ENCODE data around the gene NCBP3. TPM values are rescaled to one million over a fixed set of nuclear protein-coding genes. Genes with fewer than 3 reads are reported as not detected.

Gene NCBP3
- total RNA-seq, 1 donor from 2014 or later, result 56.0 TPM

DNA sequence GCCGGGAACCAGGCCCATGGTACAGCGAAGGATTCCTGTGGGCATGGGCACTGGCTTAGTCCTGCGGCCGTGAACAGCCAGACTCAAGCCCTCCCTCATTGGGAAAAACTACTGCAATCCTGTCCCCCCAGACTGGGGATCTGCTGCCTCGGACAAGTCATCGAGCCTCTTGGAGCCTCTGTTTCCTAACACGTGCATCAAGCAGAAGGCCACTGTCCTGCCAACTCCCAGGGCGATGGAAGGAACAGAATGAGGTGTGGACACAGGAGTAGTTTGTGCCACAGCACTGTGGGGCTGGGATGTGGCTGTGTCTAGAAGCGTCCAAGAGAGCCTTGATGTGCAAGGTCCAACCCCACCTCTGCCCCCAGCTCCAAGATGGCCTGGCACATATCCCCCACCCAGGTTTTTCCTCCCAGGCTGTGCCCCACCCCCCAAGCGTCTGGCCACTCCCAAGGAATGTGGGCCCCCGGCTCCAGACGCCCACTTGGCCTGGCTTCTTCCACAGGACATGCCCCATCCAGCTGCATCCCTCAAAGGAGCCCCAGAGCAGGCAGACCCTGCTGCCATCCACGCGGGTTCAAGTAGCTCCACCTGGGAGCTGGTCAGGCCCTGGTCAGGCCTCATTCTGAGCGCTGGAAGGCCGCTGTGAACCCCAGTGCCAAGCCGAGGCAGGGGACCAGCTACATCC lies 43.4 kb upstream of the NCBP3 start:
- Mint-ChIP-seq H3K36me3 (ENCODE audit: low read depth) (no peaks in the 10 kb centered on the region), H3K4me3 (no peak overlapping the region), H3K9me3 (no peaks in the 10 kb centered on the region), H3K27ac (no peak overlapping the region), H3K27me3 (ENCODE audit: insufficient read depth) (no peaks in the 10 kb centered on the region), H3K4me1 (ENCODE audit: low read depth) (peaks cover 45% of the 10 kb centered on the region)
- no peak for DNase-seq (ENCODE audit: low spot score)
- intact Hi-C loops (cut with micrococcal nuclease), result loop anchor here (5.0 to 10.0 kb wide), 4 partner anchors 167 to 1075 kb away; partner anchors contain the start of genes ANKFY1, EMC6, HASPIN and SPAG7

DNA sequence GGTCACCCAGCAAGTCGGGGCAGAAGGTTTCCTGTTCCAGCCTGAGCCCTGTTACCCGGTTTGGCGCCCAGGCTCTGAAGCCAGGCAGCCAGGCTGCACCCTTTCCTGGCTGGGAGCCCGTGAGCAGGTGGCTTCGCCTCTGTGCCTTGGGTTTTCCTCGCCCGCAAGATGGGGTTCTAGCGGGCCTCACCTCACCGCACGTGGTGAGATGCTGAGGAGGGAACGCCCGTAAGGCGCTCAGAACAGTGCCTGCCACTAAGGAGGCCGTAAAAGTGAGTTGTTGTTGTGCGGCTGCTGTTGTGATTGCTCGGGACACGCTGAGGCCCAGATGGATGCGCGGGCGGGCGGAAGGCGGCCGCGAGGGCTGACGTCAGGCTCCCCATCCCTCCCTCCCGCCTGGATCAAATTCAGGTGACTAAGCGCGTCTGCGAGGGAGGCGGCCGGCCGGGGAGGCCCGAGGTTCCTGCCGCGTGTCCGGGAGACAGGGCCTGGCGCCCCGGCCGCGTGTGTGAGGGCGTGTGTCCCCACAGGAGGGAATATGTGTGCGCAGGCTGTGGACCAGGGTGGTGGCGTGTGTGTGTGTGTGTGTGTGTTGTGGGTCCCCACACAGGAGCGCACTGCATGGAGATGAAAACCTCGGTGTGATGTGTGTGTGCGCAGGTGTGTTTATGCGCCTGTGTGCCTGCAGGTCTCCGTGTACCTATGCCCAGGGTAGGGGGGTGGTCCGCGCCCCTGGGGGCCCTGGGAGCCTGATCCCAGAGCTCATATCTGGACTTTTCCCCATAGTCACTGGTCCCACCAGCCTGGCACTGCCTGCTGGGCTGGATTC lies 42.5 kb upstream of the NCBP3 start:
- no peak overlapping the region for H3K27ac Mint-ChIP-seq
- no peaks in the 10 kb centered on the region for H3K36me3 Mint-ChIP-seq (ENCODE audit: low read depth)
- H3K27me3 Mint-ChIP-seq (ENCODE audit: insufficient read depth), result no peaks in the 10 kb centered on the region
- no peaks in the 10 kb centered on the region for H3K9me3 Mint-ChIP-seq
- H3K4me1 Mint-ChIP-seq (ENCODE audit: low read depth), result peaks cover 37% of the 10 kb centered on the region
- no peak overlapping the region for H3K4me3 Mint-ChIP-seq
- intact Hi-C loops (cut with micrococcal nuclease), result no loop called here
- no peak for DNase-seq (ENCODE audit: low spot score)

DNA sequence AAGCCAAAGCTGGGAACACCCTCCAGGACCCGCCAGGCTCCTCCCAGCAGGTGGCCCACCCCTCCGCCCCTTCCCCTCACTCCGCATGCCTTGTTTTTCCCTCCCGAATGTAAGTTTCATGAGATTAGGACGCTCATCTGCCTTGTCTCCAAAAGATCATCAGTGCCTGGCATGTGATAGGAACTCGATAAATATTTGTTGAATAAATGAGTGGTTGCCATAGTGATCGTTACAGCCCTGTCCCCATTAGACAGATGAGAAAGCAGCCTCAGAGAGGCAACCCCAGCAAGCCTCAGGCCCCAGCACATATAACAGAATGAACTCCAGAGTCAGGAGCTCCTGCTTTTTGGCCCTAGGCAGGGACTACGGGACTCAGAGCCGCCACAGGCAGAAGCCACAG lies 41.8 kb upstream of the NCBP3 start:
- Mint-ChIP-seq H3K36me3 (ENCODE audit: low read depth) (peaks cover 2% of the 10 kb centered on the region), H3K27ac (no peak overlapping the region)

DNA sequence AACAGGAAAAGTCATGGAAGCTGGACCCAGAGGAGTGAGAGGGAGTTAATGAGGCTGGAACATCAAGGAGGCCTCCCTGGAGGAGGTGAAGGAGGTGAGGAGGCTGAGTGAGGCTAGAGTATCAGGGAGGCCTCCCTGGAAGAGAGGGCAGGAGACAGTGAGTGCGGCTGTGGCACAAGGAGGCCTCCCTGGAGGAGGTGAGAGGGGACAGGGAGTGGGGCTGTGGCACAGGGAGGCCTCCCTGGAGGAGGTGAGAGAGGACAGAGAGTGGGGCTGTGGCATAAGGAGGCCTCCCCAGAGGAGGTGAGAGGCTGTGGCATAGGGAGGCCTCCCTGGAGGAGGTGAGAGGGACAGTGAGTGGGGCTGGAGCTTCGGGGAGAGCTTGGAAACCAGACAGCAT lies 41.3 kb upstream of the NCBP3 start:
- Mint-ChIP-seq H3K4me1 (ENCODE audit: low read depth) (peaks cover 34% of the 10 kb centered on the region), H3K36me3 (ENCODE audit: low read depth) (peaks cover 2% of the 10 kb centered on the region), H3K27ac (peak overlapping the region; percentile 59), H3K4me3 (no peak overlapping the region), H3K27me3 (ENCODE audit: insufficient read depth) (no peaks in the 10 kb centered on the region), H3K9me3 (no peaks in the 10 kb centered on the region)
- no peak for DNase-seq (ENCODE audit: low spot score)
- intact Hi-C loops (cut with micrococcal nuclease), result no loop called here

More for the DNA sequence above, 41.8 kb upstream of the NCBP3 start:
- Mint-ChIP-seq H3K4me1 (ENCODE audit: low read depth) (peaks cover 34% of the 10 kb centered on the region), H3K4me3 (no peak overlapping the region), H3K27me3 (ENCODE audit: insufficient read depth) (no peaks in the 10 kb centered on the region), H3K9me3 (no peaks in the 10 kb centered on the region)
- DNase-seq (ENCODE audit: low spot score), result no peak
- intact Hi-C loops (cut with micrococcal nuclease), result no loop called here

DNA sequence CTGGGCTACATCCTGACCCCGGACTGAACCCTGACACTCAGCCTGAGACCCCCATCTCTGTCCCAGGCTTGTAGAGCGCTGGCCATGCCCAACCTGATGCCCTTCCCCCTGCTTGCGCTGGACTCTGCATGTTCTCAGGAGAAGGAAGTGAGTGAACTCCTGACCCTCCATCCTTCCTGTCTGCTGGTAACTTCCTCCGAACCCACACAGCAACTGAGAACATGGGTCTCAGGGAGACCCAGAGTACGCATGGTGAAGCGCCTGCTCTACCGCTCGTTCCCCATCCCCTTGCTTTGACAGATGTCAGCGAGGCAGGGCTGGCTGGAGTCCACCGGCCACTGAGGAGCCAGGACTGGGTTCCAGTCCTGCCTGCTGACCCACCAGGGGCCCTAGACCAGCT lies 40.7 kb upstream of the NCBP3 start:
- DNase-seq (ENCODE audit: low spot score), result no peak
- Mint-ChIP-seq H3K9me3 (no peaks in the 10 kb centered on the region), H3K4me3 (no peak overlapping the region), H3K27ac (peak overlapping the region; percentile 59), H3K4me1 (ENCODE audit: low read depth) (peaks cover 30% of the 10 kb centered on the region), H3K36me3 (ENCODE audit: low read depth) (peaks cover 2% of the 10 kb centered on the region), H3K27me3 (ENCODE audit: insufficient read depth) (no peaks in the 10 kb centered on the region)
- intact Hi-C loops (cut with micrococcal nuclease), result no loop called here

DNA sequence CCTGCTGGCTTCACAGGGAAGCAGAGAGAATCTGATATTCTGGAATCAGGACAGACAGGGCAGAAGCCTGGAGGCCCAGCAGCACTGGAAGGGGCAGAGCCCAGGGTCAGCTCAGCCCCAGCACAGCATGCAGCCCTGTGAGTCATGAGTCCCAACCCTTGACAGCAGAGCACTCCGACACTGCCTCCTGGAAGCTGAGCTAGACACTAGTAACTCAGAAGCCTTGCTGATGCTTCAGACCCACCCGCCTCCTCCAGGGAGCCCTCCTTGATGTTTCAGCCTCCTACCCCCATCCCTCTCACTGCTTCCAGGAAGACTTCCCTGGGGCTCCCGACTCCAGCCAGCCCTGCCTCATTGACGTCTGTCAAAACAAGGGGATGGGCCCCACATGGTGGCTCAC lies 39.9 kb upstream of the NCBP3 start:
- H3K27me3 Mint-ChIP-seq (ENCODE audit: insufficient read depth), result no peaks in the 10 kb centered on the region
- peak overlapping the region; percentile 61 for H3K27ac Mint-ChIP-seq
- intact Hi-C loops (cut with micrococcal nuclease), result no loop called here
- DNase-seq (ENCODE audit: low spot score), result no peak
- H3K4me3 Mint-ChIP-seq, result no peak overlapping the region
- H3K4me1 Mint-ChIP-seq (ENCODE audit: low read depth), result peaks cover 22% of the 10 kb centered on the region
- H3K9me3 Mint-ChIP-seq, result no peaks in the 10 kb centered on the region
- H3K36me3 Mint-ChIP-seq (ENCODE audit: low read depth), result peaks cover 2% of the 10 kb centered on the region

DNA sequence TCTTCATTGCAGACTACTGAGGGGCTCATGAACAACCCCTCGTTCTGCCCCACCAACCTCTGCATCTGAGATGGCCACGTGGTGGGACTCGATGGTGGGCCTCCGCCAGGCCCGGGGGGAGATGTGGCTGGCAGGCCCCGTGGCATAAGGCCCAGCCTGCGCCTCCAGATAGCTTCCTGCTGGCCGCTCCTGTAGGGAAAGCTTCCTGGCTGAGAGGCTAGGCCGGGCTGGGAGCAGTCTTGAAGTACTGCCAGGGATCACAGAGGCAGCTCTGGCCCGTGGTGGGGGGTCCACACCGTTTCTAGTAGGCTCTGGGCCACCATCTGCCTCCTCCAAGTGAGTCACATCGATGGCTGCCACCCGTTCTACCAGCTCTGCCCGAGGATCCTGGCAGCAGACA lies 39.2 kb upstream of the NCBP3 start:
- H3K4me1 Mint-ChIP-seq (ENCODE audit: low read depth), result peaks cover 16% of the 10 kb centered on the region
- DNase-seq (ENCODE audit: low spot score), result no peak
- no peak overlapping the region for H3K4me3 Mint-ChIP-seq
- H3K27me3 Mint-ChIP-seq (ENCODE audit: insufficient read depth), result no peaks in the 10 kb centered on the region
- intact Hi-C loops (cut with micrococcal nuclease), result no loop called here
- peaks cover 2% of the 10 kb centered on the region for H3K36me3 Mint-ChIP-seq (ENCODE audit: low read depth)
- H3K9me3 Mint-ChIP-seq, result no peaks in the 10 kb centered on the region
- H3K27ac Mint-ChIP-seq, result no peak overlapping the region

DNA sequence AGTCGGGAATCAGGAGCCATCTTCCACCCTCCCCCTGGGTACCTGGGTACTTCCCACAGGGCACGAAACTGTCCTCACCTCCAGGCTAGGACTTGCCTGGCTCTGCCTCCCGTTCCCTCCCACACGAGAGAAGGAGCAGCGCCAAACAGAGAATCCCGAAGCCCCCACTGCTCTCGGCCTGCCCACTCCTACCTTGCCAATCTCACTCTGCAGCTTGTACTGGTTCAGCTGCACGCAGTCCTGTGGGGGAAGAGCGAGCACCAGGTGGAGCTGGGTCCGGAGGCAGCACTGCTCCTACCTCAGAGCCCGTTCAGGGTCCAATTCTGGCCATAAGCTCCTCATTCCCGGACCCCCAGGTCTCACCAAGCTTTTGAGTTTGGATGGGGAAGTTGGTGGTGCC lies 38.1 kb upstream of the NCBP3 start:
- Mint-ChIP-seq H3K4me1 (ENCODE audit: low read depth) (peaks cover 14% of the 10 kb centered on the region), H3K27me3 (ENCODE audit: insufficient read depth) (no peaks in the 10 kb centered on the region), H3K36me3 (ENCODE audit: low read depth) (peaks cover 2% of the 10 kb centered on the region), H3K27ac (no peak overlapping the region), H3K9me3 (no peaks in the 10 kb centered on the region), H3K4me3 (no peak overlapping the region)
- intact Hi-C loops (cut with micrococcal nuclease), result no loop called here
- DNase-seq (ENCODE audit: low spot score), result no peak

DNA sequence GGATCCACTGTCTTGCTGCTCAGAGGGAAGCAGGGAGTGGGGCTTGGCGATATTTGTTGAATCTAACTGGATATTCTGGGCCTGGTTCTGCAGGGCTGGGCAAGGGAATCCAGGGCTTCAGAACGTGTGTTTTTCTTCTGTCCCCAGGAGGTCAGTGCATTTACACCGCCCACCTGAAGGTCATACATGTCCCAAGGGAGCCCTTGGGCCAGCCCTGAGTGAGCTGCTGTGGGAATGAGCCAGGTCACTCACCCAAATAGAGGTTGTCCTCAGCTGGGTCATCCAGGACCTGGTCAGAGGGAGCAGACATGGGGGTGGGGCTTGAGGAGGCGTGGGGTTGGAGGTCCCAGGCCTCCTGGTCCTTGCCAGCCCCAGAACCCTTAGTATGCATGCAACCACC lies 36.2 kb upstream of the NCBP3 start:
- no peaks in the 10 kb centered on the region for H3K9me3 Mint-ChIP-seq
- no peak overlapping the region for H3K27ac Mint-ChIP-seq
- intact Hi-C loops (cut with micrococcal nuclease), result no loop called here
- no peaks in the 10 kb centered on the region for H3K27me3 Mint-ChIP-seq (ENCODE audit: insufficient read depth)
- peaks cover 2% of the 10 kb centered on the region for H3K36me3 Mint-ChIP-seq (ENCODE audit: low read depth)
- H3K4me1 Mint-ChIP-seq (ENCODE audit: low read depth), result peaks cover 13% of the 10 kb centered on the region
- H3K4me3 Mint-ChIP-seq, result no peak overlapping the region
- DNase-seq (ENCODE audit: low spot score), result no peak

DNA sequence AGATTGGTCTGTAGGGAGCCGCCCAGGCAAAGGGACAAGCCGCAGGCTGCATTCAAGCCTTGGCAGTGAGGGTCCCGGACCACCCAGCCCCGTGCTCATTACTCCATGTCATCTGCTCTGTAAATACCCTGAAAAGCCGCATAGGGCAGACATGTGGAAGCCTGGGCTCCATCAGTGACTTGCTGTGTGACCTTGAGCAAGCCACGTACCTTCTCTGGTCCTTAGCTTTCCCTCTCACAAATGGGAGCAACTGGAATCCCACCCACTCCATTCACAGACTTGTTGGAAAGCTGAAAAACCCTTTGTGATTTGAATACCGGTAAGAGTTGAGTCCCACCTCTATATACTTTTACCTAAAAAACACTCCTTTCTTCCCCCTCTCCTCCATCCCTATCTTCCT lies 34.9 kb upstream of the NCBP3 start:
- no peak overlapping the region for H3K27ac Mint-ChIP-seq
- peaks cover under 1% of the 10 kb centered on the region for H3K4me1 Mint-ChIP-seq (ENCODE audit: low read depth)
- no peaks in the 10 kb centered on the region for H3K27me3 Mint-ChIP-seq (ENCODE audit: insufficient read depth)
- no peaks in the 10 kb centered on the region for H3K9me3 Mint-ChIP-seq
- no peak overlapping the region for H3K4me3 Mint-ChIP-seq
- intact Hi-C loops (cut with micrococcal nuclease), result no loop called here
- H3K36me3 Mint-ChIP-seq (ENCODE audit: low read depth), result peaks cover 2% of the 10 kb centered on the region
- no peak for DNase-seq (ENCODE audit: low spot score)

DNA sequence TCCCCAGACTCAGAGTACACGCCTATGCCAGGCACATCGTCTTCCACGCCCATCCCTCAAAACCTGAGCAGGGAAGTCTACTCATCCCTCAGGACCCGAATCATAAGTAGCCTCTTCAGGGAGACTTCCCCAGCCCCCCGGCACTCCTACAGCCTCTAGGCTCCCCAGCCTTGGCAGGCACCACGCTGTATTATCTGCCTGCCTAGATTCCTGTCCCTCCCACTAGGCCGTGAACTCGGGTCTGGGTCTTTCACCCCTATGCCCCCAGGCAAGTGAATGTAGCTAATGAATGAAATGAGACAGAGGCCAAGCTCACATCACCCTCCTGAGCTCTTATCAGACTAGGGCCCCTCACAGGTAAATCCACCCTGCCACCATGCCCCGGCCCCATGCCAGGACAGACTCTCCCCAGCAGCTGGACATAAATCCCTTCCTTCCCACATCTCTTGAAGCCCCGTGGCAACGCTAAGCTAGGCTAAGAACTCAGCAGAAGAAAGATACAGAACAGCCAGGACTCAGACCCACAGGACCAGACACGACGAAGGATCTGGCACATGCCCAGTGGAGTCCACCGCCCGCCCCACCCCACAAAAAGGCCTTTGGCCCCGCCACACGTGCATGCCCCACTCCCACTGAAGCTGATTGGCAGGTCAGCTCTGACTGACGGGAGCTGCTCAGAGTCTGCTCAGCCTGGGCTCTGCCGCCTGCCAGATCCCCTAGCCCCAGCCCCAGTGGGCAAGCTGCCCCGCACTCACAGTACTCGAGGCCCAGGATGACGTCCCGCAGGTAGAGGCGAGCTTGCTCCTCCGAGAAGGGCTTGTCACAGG lies 33.8 kb upstream of the NCBP3 start:
- Mint-ChIP-seq H3K9me3 (no peaks in the 10 kb centered on the region), H3K27me3 (ENCODE audit: insufficient read depth) (no peaks in the 10 kb centered on the region), H3K27ac (no peak overlapping the region), H3K4me1 (ENCODE audit: low read depth) (no peaks in the 10 kb centered on the region), H3K4me3 (no peak overlapping the region), H3K36me3 (ENCODE audit: low read depth) (peaks cover 2% of the 10 kb centered on the region)
- intact Hi-C loops (cut with micrococcal nuclease), result no loop called here
- no peak for DNase-seq (ENCODE audit: low spot score)

DNA sequence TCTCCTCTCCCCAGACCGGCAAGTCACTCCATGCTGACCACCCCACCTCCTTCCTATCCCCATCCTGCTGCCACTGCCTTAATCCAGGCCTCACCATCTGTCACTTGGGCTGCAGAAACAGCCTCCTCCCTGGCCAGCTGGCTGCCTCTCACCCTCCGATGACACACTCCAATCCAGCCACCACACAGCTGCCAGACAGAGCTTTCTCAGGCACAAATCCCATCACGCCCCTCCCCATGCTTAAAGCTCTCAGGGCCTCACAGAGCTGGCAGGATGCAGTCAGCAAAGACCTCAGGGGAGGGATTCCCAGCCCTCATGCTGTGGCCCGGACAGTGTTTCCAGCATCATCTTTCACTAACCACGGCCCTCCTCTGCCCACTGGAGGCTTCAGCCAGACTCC lies 33.1 kb upstream of the NCBP3 start:
- H3K27ac Mint-ChIP-seq, result peak overlapping the region; percentile 52
- H3K36me3 Mint-ChIP-seq (ENCODE audit: low read depth), result peaks cover 2% of the 10 kb centered on the region
- intact Hi-C loops (cut with micrococcal nuclease), result no loop called here
- no peaks in the 10 kb centered on the region for H3K9me3 Mint-ChIP-seq
- no peak overlapping the region for H3K4me3 Mint-ChIP-seq
- H3K27me3 Mint-ChIP-seq (ENCODE audit: insufficient read depth), result no peaks in the 10 kb centered on the region
- DNase-seq (ENCODE audit: low spot score), result no peak
- no peaks in the 10 kb centered on the region for H3K4me1 Mint-ChIP-seq (ENCODE audit: low read depth)

DNA sequence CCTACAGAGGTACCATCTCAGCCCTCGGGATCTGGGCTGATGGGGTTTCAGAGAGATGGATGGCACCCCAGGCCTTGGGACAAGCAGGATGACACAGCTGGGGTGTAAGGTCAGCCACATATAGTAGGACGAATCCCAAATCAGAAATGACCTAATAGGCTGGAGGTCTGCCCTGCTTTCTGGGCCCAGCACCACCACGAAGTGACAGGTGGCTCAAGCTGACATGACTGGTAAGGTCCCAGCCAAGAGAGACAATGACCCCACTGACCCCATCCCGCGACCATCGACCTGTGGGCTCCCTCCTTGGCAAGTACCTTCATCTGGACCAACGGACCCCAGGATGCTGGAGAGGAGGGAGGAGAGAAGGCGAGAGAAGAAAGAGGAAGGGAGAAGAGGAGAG lies 31.2 kb upstream of the NCBP3 start:
- intact Hi-C loops (cut with micrococcal nuclease), result no loop called here
- no peak for DNase-seq (ENCODE audit: low spot score)

More for the DNA sequence above, 31.2 kb upstream of the NCBP3 start:
- Mint-ChIP-seq H3K27ac (no peak overlapping the region), H3K36me3 (ENCODE audit: low read depth) (peaks cover 4% of the 10 kb centered on the region), H3K4me3 (no peak overlapping the region), H3K4me1 (ENCODE audit: low read depth) (no peaks in the 10 kb centered on the region), H3K27me3 (ENCODE audit: insufficient read depth) (no peaks in the 10 kb centered on the region), H3K9me3 (no peaks in the 10 kb centered on the region)

All from activated T-helper 1 cell treated with anti-CD3 and anti-CD28 coated beads, Interleukin-12 subunit alpha, Interleukin-12 subunit beta, Interleukin-2, Interleukin-4 antibody, amounts not matched to agents 30 ng/mL and 10 ng/mL and 1 ng/mL, durations not matched to agents 14 hours and 24 hours and 36 hours (primary cell).